SU-DHL-6 (cell line): ENCODE measurements around the gene PRKD1.

Source experiments
- H2AFZ ChIP-seq: fragments of 200-600 bp; sonication (generic); 2 replicates; pipeline ENCODE4 v1.6.1; 2014; ENCODE audit warnings: low read depth, mild to moderate bottlenecking, moderate library complexity, mixed read lengths, antibody characterized with exemption, low read length; ENCODE audit not compliant: severe bottlenecking
- H3F3A ChIP-seq: fragments of 200-600 bp; shearing (Covaris generic); 2 replicates; pipeline ENCODE4 v1.6.0; 2016; ENCODE audit warnings: antibody characterized with exemption, mild to moderate bottlenecking; ENCODE audit not compliant: insufficient read depth
- H3K27ac ChIP-seq: fragments of 200-600 bp; sonication (generic); 2 replicates; pipeline ENCODE4 v1.5.1; 2016; ENCODE audit warnings: low read depth, mild to moderate bottlenecking, low read length, moderate library complexity, mixed read lengths
- H3K27me3 ChIP-seq: fragments of 200-600 bp; sonication (generic), shearing (Covaris generic); 2 replicates; pipeline ENCODE4 v1.6.0; 2014; ENCODE audit warnings: mild to moderate bottlenecking, low read length
- H3K36me3 ChIP-seq: fragments of 200-600 bp; sonication (generic); 2 replicates; pipeline ENCODE4 v1.6.1; 2014; ENCODE audit warnings: mild to moderate bottlenecking, low read length, mixed read lengths
- H3K4me2 ChIP-seq: fragments of 300-600, 200-600 bp; shearing (Covaris generic), sonication (generic); 2 replicates; pipeline ENCODE4 v1.6.0; 2014; ENCODE audit warnings: low read length, low read depth, mild to moderate bottlenecking; ENCODE audit not compliant: poor library complexity, severe bottlenecking
- H3K4me3 ChIP-seq: fragments of 200-600 bp; sonication (generic); 2 replicates; pipeline ENCODE4 v1.5.1; 2014; ENCODE audit warnings: antibody characterized with exemption, low read length, mild to moderate bottlenecking, mixed read lengths; ENCODE audit not compliant: insufficient read depth, poor library complexity, severe bottlenecking
- H3K79me2 ChIP-seq: fragments of 200-600 bp; sonication (generic); 2 replicates; pipeline ENCODE4 v1.6.1; 2014; ENCODE audit warnings: mild to moderate bottlenecking, low read length, moderate library complexity; ENCODE audit not compliant: insufficient read depth
- H3K9ac ChIP-seq: fragments of 200-600 bp; sonication (generic); 2 replicates; pipeline ENCODE4 v1.7.0; 2014; ENCODE audit warnings: mild to moderate bottlenecking, low read length
- H3K9me2 ChIP-seq: fragments of 200-600 bp; sonication (generic); replicated peaks from 2 replicates; pipeline ENCODE4 v1.6.1; 2014; ENCODE audit warnings: low read length; ENCODE audit not compliant: insufficient read depth
- H3K9me3 ChIP-seq: fragments of 200-600 bp; sonication (generic); 2 replicates; pipeline ENCODE4 v1.6.1; 2014; ENCODE audit warnings: low read length, mixed read lengths; ENCODE audit not compliant: insufficient read depth
- H4K20me1 ChIP-seq: fragments of 200-600 bp; sonication (generic); 2 replicates; pipeline ENCODE4 v1.6.1; 2014; ENCODE audit warnings: low read depth, mild to moderate bottlenecking, antibody characterized with exemption, low read length, moderate library complexity, mixed read lengths
- EZH2phosphoT487 ChIP-seq: fragments of 200-600 bp; sonication (generic), shearing (Covaris generic); conservative IDR thresholded peaks from 2 replicates; pipeline ENCODE4 v1.6.1; 2018; ENCODE audit warnings: mild to moderate bottlenecking, antibody characterized with exemption, low read length, moderate library complexity, mixed read lengths
- TF ChIP-seq, protein P1 (sequence below): fragments of 200-600 bp; sonication (generic); IDR thresholded peaks from one replicate; pipeline ENCODE4 v1.5.1; 2017; ENCODE audit warnings: antibody characterized with exemption, mild to moderate bottlenecking, low read length, moderate library complexity; ENCODE audit not compliant: insufficient read depth, poor library complexity, severe bottlenecking

Gene PRKD1

DNA sequence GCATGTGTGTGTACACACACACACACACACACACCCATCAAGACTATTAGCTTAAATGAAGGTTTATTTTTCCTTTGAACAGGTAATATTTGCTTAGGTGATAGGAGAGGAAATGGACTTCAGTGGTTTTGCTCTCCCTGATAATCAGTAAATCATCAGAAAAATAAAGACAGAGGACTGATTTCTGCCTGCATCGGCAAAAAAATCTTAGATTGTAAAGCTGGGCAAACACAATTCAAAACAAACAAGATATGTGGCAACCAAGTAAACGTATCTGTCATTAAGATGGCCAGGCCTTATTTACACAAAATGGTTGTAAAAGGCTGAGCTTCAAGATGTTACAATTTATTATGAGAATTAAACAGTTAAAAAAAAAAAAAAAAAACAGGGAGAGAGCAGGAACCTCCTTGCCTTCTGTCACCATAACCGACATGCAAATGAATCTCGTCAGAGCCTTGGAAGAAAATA lies 31.3 kb downstream of the PRKD1 start:
- Histone ChIP-seq H3K9ac (no peak overlapping the region), H3K4me3 (no peak overlapping the region), H3K36me3 (no peaks in the 10 kb centered on the region), H2AFZ (no peak overlapping the region), H3K27me3 (no peaks in the 10 kb centered on the region), H3K79me2 (no peaks in the 10 kb centered on the region), H3K9me3 (no peaks in the 10 kb centered on the region), H3K4me2 (no peak overlapping the region), H3F3A (no peaks in the 10 kb centered on the region), H3K27ac (no peak overlapping the region), H3K9me2 (no peaks in the 10 kb centered on the region), H4K20me1 (no peaks in the 10 kb centered on the region)
- no peak for TF ChIP-seq EZH2phosphoT487
- TF ChIP-seq, protein P1, sequence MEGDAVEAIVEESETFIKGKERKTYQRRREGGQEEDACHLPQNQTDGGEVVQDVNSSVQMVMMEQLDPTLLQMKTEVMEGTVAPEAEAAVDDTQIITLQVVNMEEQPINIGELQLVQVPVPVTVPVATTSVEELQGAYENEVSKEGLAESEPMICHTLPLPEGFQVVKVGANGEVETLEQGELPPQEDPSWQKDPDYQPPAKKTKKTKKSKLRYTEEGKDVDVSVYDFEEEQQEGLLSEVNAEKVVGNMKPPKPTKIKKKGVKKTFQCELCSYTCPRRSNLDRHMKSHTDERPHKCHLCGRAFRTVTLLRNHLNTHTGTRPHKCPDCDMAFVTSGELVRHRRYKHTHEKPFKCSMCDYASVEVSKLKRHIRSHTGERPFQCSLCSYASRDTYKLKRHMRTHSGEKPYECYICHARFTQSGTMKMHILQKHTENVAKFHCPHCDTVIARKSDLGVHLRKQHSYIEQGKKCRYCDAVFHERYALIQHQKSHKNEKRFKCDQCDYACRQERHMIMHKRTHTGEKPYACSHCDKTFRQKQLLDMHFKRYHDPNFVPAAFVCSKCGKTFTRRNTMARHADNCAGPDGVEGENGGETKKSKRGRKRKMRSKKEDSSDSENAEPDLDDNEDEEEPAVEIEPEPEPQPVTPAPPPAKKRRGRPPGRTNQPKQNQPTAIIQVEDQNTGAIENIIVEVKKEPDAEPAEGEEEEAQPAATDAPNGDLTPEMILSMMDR, result no peak

- H3F3A ChIP-seq, result no peaks in the 10 kb centered on the region
- no peaks in the 10 kb centered on the region for H3K9me2 ChIP-seq
- no peak overlapping the region for H2AFZ ChIP-seq
- no peaks in the 10 kb centered on the region for H4K20me1 ChIP-seq
- H3K36me3 ChIP-seq, result no peaks in the 10 kb centered on the region
- no peak overlapping the region for H3K27ac ChIP-seq
- no peak overlapping the region for H3K4me2 ChIP-seq
- H3K9ac ChIP-seq, result no peak overlapping the region
- no peaks in the 10 kb centered on the region for H3K79me2 ChIP-seq
- no peak overlapping the region for H3K4me3 ChIP-seq
- no peak for TF ChIP-seq EZH2phosphoT487
- TF ChIP-seq, protein P1, result no peak
- H3K9me3 ChIP-seq, result no peaks in the 10 kb centered on the region
- H3K27me3 ChIP-seq, result no peaks in the 10 kb centered on the region
Observed at GRCh38 chr14:29895591-29896083, 32.0 kb downstream of the PRKD1 start.

DNA sequence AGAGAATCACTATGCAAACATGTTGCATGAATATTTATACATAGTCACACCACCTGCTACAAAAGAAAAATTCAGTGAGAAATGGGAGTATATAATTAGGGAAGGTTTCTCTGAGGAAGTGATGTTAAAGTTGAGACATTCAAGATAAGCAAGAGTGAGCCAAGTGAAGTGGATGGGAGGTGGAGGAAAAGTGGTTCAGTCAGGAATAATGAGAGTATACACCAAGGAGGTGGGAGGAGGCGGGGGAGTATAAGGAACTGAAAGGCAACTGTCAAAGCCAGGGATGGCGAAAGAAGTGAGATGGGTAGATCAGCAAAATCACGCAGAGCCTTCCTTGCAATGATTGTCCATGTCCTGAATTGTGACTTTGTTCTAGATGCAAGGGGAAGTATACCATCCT lies 33.7 kb downstream of the PRKD1 start:
- Histone ChIP-seq H3K4me3 (no peak overlapping the region), H3K9me2 (no peaks in the 10 kb centered on the region)

More for the DNA sequence above, 33.7 kb downstream of the PRKD1 start:
- Histone ChIP-seq H3K4me2 (no peak overlapping the region), H3F3A (no peaks in the 10 kb centered on the region), H3K36me3 (no peaks in the 10 kb centered on the region), H4K20me1 (no peaks in the 10 kb centered on the region), H3K27ac (no peak overlapping the region), H2AFZ (no peak overlapping the region), H3K79me2 (no peaks in the 10 kb centered on the region), H3K9ac (no peak overlapping the region), H3K9me3 (no peaks in the 10 kb centered on the region), H3K27me3 (no peaks in the 10 kb centered on the region)
- no peak for TF ChIP-seq EZH2phosphoT487
- TF ChIP-seq, protein P1, result no peak
